K562 (cell line): ENCODE data around the gene HFE. TPM values are rescaled to one million over a fixed set of nuclear protein-coding genes. Genes with fewer than 3 reads are reported as not detected.
A peak's percentile ranks its signal among the peaks of the same experiment; 100 is the strongest.

Experiments used
- CBX3 ChIP-seq, 2 experiments: IDR thresholded peaks; 1 replicate in 1 of 2; 2 replicates in 1 of 2; pipeline ENCODE4 v1.6.1; 2012; ENCODE audit warnings: inconsistent platforms in 2 of 2, low read length in 2 of 2, borderline replicate concordance in 1 of 2, control low read depth in 1 of 2
- CUX1 ChIP-seq: fragments of 200-800 bp; sonication (Bioruptor generic); IDR thresholded peaks from 2 replicates; pipeline ENCODE4 v1.6.1; 2016; ENCODE audit warnings: missing genetic modification characterization, missing compliant biosample characterization
- EGR1 ChIP-seq: fragments of 450-650 bp; conservative IDR thresholded peaks from 2 replicates; pipeline ENCODE4 v1.6.1; 2017; ENCODE audit warnings: mild to moderate bottlenecking
- GTF2A2 ChIP-seq: IDR thresholded peaks from 2 replicates; pipeline ENCODE4 v1.6.1; 2016; ENCODE audit warnings: mild to moderate bottlenecking, missing genetic modification characterization, missing compliant biosample characterization
- HDAC2 ChIP-seq: fragments of 450-650 bp; IDR thresholded peaks from 2 replicates; pipeline ENCODE4 v1.6.1; 2016; ENCODE audit warnings: mild to moderate bottlenecking
- MYBL2 ChIP-seq, 2 experiments: fragments of 450-650 bp in 1 of 2; sonication (generic) in 1 of 2; formaldehyde crosslinking in 1 of 2; IDR thresholded peaks; 2 replicates each; pipeline versions ENCODE4 v1.6.1 to v1.8.1; 2017 to 2022; ENCODE audit warnings: borderline replicate concordance in 1 of 2, inconsistent platforms in 1 of 2, low read depth in 1 of 2, mild to moderate bottlenecking in 1 of 2, missing genetic modification reagents in 1 of 2, moderate library complexity in 1 of 2
- NELFE ChIP-seq: IDR thresholded peaks from 2 replicates; pipeline ENCODE4 v1.6.1; 2011; ENCODE audit warnings: mild to moderate bottlenecking; ENCODE audit not compliant: insufficient read depth, insufficient read length
- PPARD ChIP-seq: fragments of 250-450 bp; sonication (Bioruptor Pico); IDR thresholded peaks from 2 replicates; pipeline ENCODE4 v1.8.0; 2022; ENCODE audit warnings: inconsistent platforms, mild to moderate bottlenecking, moderate library complexity
- REST ChIP-seq, 2 experiments: fragments of 450-650 bp; formaldehyde crosslinking in 1 of 2; IDR thresholded peaks; 2 replicates each; pipeline versions ENCODE4 v1.4.0 to v1.6.1; 2014 to 2020; ENCODE audit warnings: mild to moderate bottlenecking in 2 of 2, borderline replicate concordance in 1 of 2, low read depth in 1 of 2
- SP1 ChIP-seq: sonication (generic); formaldehyde crosslinking; IDR thresholded peaks from 2 replicates; pipeline ENCODE4 v1.8.1; 2022; ENCODE audit warnings: mild to moderate bottlenecking, missing genetic modification reagents
- TAF9B ChIP-seq: fragments of 450-650 bp; IDR thresholded peaks from 2 replicates; pipeline ENCODE4 v1.6.1; 2018; ENCODE audit warnings: mild to moderate bottlenecking; ENCODE audit not compliant: partially characterized antibody
- TOE1 ChIP-seq, 2 experiments: fragments of 450-650 bp in 1 of 2; sonication (generic) in 1 of 2; formaldehyde crosslinking in 1 of 2; IDR thresholded peaks; 2 replicates each; pipeline versions ENCODE4 v1.7.1 to v1.8.0; 2016 to 2022; ENCODE audit warnings: borderline replicate concordance in 2 of 2, mild to moderate bottlenecking in 2 of 2, antibody characterized with exemption in 1 of 2, inconsistent platforms in 1 of 2, low read depth in 1 of 2, missing genetic modification reagents in 1 of 2, moderate library complexity in 1 of 2
- polyA plus RNA-seq, 8 experiments: library from polyadenylated mRNA; depleted of rRNA in 4 of 8; stranded (reverse) in 5 of 8; unstranded in 3 of 8; fragments of >200 nt; fragmentation: Nextera tagmentation in 2 of 8; fragmentation: Illumina TruSeq in 1 of 8; extraction: Ambion mirVana in 2 of 8; extraction: Trizol in 1 of 8; gene quantifications; 2 replicates each; pipeline versions ENCODE4 v1.2.1 to v1.2.3, GENCODE V29; 2011 to 2014; ENCODE audit warnings: inconsistent platforms in 1 of 8, missing spikeins in 1 of 8
- total RNA-seq, 7 experiments: library from RNA; depleted of rRNA in 6 of 7; stranded (reverse); fragments of >200 nt in 6 of 7; fragmentation: Illumina TruSeq in 2 of 7; extraction: Trizol in 2 of 7; gene quantifications; 2 replicates each; pipeline versions ENCODE4 v1.2.1 to v1.2.3, GENCODE V29; 2011 to 2021; ENCODE audit warnings: low replicate concordance in 1 of 7

The HFE gene
- total and polyA plus RNA-seq, 9 of the 15 experiments (the other 6 are each of a cell fraction or from before 2014, with no cell fraction given) = 0.14 to 1.2 (median 0.76) TPM

GRCh38 chr6:26103770-26104456 is 16.7 kb downstream of the HFE start (continued):
- TF ChIP-seq REST (IDR thresholded peaks at IDR 0.05; ENCODE audit: borderline replicate concordance) (peak; percentile 23; the same call in 1 of the 2 replicates), REST (CRISPR knock-in tag; IDR thresholded peaks at IDR 0.05; ENCODE audit: low read depth) (no peak; the same call in 1 of the 2 replicates), NELFE (peak; percentile 94), EGR1 (no peak; the same call in 1 of the 2 replicates), GTF2A2 (tag) (peak; percentile 95), TOE1 (IDR thresholded peaks at IDR 0.05; ENCODE audit: borderline replicate concordance) (peak; percentile 84; the same call in 1 of the 2 replicates), TOE1 (CRISPR knock-in tag; IDR thresholded peaks at IDR 0.05; ENCODE audit: borderline replicate concordance, low read depth) (0 out of 2 replicates have a peak, but pooled peaks have one; percentile 65), CBX3 (IDR thresholded peaks at IDR 0.05; ENCODE audit: borderline replicate concordance in 1 of 2, low read length in 2 of 2) (peak in 1 of 2 experiments; percentile 79; a peak in 2 of 3 replicates), CUX1 (CRISPR knock-in tag) (peak; percentile 60; the same call in 1 of the 2 replicates), HDAC2 (peak; percentile 86), MYBL2 (IDR thresholded peaks at IDR 0.05; ENCODE audit: low read depth) (peak; percentile 97), MYBL2 (CRISPR knock-in tag; IDR thresholded peaks at IDR 0.05; ENCODE audit: borderline replicate concordance) (no peak), SP1 (CRISPR knock-in tag) (peak; percentile 97), TAF9B (peak; percentile 78), PPARD (CRISPR knock-in tag) (no peak)
